SK-MEL-5 (cell line): ENCODE data around the gene CHRD. TPM values are rescaled to one million over a fixed set of nuclear protein-coding genes. Genes with fewer than 3 reads are reported as not detected.
A peak's percentile ranks its signal among the peaks of the same experiment; 100 is the strongest.

Experiments used
- DNase-seq: peaks from one replicate; pipeline ENCODE4 v3.0.0-alpha.2; 2016; ENCODE audit warnings: low read depth, low spot score
- in situ Hi-C: cut with HindIII; loops from 2 replicates; pipeline ENCODE4 v1.10.0; 2016; ENCODE audit warnings: low sequenced_read_pairs, high pct_unique_total_duplicates, low pct_unique_long_range_greater_than_20kb
- total RNA-seq: library from RNA; depleted of rRNA; stranded (reverse); fragments of >200 nt; shearing (Covaris generic); gene quantifications from 2 replicates; pipeline ENCODE4 v1.2.3, GENCODE V29; 2014

Gene CHRD
- total RNA-seq, 1 experiment from 2014 or later: 2.9 TPM

GRCh38 chr3:184344579-184345316 is 35.1 kb upstream of the CHRD start:
- no peak for DNase-seq
- in situ Hi-C loops: no loop called here

DNA sequence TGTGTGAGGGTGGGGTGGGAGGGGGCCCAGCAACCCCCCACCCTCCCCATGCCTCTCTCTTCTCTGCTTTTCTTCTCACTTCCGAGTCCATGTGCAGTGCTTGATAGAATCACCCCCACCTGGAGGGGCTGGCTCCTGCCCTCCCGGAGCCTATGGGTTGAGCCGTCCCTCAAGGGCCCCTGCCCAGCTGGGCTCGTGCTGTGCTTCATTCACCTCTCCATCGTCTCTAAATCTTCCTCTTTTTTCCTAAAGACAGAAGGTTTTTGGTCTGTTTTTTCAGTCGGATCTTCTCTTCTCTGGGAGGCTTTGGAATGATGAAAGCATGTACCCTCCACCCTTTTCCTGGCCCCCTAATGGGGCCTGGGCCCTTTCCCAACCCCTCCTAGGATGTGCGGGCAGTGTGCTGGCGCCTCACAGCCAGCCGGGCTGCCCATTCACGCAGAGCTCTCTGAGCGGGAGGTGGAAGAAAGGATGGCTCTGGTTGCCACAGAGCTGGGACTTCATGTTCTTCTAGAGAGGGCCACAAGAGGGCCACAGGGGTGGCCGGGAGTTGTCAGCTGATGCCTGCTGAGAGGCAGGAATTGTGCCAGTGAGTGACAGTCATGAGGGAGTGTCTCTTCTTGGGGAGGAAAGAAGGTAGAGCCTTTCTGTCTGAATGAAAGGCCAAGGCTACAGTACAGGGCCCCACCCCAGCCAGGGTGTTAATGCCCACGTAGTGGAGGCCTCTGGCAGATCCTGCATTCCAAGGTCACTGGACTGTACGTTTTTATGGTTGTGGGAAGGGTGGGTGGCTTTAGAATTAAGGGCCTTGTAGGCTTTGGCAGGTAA is 34.3 kb upstream of the CHRD start:
- in situ Hi-C loops: no loop called here
- DNase-seq: peak; percentile 87

DNA sequence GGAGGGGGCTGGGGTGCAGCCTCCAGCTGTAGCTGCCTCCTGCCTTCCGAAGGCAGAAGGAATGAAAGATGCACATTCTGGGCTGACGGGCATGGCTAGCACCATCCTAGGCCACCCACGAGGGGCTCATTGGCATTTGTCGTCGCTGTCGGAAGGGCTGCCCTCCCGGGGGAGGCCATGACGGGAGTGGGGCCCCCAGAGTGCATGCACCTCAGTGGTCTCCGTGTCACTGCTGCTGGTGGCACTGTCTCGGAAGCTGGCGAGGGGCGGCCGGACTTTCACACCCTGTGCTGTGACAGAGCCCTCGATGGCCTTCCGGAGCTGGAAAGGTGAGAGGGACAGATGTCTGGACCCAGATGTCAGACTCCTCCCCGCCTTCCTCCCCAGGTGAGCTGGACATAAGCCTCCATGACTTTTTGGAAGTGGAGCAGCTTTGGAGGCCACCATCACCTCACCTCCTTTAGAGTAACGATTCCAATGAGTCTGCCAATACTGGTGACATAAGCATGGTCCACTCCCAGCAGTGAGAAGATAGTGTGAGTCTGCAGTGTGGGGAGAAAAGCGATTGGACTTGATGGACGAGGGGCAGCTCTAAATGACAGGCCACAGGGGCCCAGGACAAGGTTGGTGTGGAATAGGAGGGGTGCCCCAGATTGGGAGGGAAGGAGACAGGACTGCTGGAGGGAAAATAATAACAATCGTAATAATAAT is 33.2 kb upstream of the CHRD start:
- in situ Hi-C loops: no loop called here

DNA sequence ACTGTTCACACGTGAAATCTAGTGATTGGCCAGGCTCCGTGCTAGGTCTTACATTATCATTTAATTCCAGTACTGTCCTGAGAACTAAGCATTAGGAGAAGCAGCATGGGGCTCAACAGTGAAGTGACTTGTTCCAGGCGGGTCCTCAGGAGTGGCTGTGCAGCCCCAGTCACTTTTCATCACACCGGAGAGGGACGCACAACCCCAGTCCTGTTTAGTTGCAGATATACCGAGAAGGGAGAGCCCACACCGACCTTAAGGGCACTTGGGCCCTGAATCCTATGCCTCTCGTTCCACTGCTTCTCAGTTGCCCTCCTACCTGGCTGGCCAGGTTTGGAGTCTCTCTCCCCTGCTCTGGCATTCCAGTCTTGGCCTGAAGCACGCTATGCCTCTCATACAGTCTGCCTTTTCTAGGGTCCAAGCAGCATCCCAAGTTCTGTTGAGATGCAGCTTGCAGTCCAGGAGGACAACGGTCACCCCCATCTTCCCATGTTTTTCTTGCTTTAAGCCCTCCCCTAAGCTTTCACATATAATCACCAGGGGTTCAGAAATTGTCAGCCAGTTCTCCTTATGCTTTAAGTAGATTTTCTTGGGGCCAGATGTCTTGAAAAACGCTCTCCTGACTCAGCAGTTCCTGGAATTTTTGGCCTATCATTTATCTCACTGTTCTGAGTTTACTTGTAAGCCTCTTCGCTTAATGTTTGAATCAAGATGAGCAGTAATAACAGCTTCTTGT is 32.4 kb upstream of the CHRD start:
- in situ Hi-C loops: no loop called here
- no peak for DNase-seq

More for the DNA sequence above, 33.2 kb upstream of the CHRD start:
- DNase-seq: no peak

- DNase-seq: no peak
- in situ Hi-C loops: no loop called here
These were observed 31.8 kb upstream of the CHRD start for GRCh38 chr3:184348057-184348382.

DNA sequence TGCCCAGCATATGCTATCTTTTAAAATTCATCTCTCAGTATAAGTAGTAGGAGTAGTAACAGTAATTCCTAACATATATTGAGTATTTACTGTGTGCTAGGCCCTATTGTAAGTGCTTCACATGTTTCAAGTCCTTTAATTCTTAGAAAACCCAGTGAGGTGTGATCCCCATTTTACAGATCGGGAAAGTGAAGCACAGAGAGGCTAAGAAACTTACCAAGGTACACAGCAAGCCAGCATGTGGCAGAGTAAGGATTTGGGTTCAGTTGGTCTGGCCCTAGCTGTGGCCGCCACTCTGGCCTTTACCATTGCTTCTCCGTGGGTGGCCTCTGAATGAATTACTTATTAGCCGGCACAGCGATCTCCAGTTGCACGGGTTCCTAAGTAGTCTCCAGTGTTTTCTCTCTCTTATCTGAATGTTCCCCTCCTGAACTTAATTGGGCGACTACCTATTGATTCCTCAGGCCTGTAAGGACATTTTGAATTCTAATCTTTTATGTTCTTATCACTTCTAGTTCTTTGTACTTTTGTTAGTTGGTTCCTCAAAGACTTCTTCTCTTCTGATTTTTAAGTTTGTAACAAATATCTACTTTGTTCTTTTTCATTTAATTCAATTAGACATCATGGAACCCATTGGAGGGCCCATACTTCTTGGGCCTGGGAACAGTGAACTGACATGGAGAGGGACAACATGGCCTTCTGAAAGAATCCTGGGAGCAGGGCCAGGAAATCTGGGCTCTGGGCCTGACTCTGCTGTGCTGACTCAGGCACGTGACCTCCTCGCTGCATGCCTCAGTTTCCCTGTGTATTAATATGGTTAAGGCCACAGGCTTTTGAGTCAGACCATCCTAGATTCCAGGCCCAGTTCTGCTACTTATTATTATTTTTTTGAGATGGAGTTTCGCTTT is 30.0 kb upstream of the CHRD start:
- in situ Hi-C loops: loop anchor here (25.0 kb wide), 1 partner anchor 187 kb away; no protein-coding TSS in a partner anchor

DNA sequence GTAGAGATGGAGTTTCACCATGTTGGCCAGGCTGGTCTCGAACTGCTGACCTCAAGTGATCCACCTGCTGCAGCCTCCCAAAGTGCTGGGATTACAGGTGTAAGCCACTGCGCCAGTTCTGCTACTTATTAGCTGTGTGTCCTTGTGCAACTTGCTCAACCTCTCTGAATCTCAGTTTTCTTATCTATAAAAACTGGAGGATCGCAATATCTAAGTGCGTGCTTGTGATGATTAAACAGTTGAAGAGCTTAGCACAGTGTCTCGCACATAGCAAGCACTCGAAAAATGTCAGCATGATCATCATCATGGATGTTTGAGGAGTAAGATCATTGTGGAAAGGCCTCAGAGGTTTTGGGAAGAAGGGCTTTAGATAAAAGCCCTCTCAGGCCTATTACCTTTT is 29.2 kb upstream of the CHRD start:
- in situ Hi-C loops: loop anchor here (25.0 kb wide), 1 partner anchor 187 kb away; no protein-coding TSS in a partner anchor
- DNase-seq: no peak

More for the DNA sequence above, 30.0 kb upstream of the CHRD start:
- DNase-seq: no peak

GRCh38 chr3:184351511-184352148 is 28.2 kb upstream of the CHRD start:
- DNase-seq: no peak
- in situ Hi-C loops: loop anchor here (25.0 kb wide), 1 partner anchor 186 kb away; no protein-coding TSS in a partner anchor

DNA sequence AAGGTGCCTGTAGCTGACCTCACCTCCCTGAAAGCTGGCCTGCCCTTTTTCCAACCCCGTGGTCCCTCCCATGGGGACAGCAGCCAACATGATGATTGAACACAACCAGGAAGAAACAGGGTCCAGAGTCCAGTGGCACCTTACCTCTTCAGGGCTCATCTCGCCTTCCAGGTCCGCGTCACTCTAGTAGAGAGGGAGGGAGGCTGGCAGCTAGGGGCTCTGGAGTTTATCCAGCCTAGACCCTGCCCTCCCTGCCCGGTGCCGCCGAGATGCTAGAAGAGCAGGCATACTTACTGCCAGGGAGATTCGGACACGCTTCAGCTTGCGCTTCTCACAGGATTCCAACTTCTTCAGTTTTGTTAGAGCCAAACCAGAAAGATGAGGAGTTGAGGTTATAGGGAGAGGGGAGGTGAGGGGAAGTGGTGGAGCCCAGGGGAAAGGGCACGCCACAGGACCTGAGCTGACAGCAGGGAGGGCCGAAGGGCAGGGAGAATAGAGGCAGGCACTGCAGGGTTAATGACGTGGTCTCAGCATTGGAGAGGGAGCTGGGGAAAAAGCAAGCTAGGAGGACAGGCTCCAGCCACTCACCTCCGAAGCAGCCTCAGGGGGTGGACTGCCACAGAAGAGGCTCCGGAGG is 27.6 kb upstream of the CHRD start:
- DNase-seq: no peak
- in situ Hi-C loops: loop anchor here (25.0 kb wide), 1 partner anchor 185 kb away; no protein-coding TSS in a partner anchor

DNA sequence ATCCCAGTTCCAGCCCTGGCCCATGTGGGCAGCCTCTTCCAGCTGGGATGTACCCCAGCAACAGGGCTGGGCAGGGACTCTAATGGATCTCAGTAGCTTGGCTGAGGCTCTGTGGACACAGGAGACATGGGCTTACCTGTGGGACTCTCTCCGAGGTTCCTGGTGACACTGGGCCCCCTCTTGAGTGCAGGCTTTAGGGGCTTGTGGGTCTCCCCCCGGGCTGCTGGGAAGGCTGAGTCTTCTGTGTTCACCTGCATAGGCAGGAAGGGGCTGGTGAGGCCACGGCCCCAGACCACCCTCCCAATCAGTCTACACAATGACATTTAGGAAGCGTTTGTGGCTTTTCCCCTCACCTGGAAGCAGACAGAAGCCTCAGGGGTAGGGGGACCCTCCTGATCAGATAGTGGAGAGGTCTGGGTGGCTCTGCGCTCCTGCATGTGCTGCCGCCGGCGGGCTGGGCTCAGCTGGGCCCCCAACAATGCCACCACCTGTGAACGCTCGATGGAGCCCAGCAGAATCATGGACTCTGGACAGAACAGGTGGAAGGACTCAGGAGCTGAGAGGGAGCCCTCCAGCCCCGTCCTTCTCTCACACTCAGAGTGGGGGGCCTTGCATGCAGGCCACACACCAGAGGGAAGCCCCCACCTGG is 26.8 kb upstream of the CHRD start:
- DNase-seq: no peak
- in situ Hi-C loops: loop anchor here (25.0 kb wide), 1 partner anchor 184 kb away; no protein-coding TSS in a partner anchor

GRCh38 chr3:184353546-184353941 is 26.3 kb upstream of the CHRD start:
- in situ Hi-C loops: loop anchor here (25.0 kb wide), 1 partner anchor 184 kb away; no protein-coding TSS in a partner anchor
- DNase-seq: no peak

- in situ Hi-C loops: loop anchor here (25.0 kb wide), 1 partner anchor 183 kb away; no protein-coding TSS in a partner anchor
These were observed 25.6 kb upstream of the CHRD start for GRCh38 chr3:184354121-184354728.

GRCh38 chr3:184354754-184355153 is 25.1 kb upstream of the CHRD start:
- DNase-seq: no peak
- in situ Hi-C loops: loop anchor here (25.0 kb wide), 1 partner anchor 183 kb away; no protein-coding TSS in a partner anchor

More at GRCh38 chr3:184354121-184354728, 25.6 kb upstream of the CHRD start:
- DNase-seq: peak; percentile 64

DNA sequence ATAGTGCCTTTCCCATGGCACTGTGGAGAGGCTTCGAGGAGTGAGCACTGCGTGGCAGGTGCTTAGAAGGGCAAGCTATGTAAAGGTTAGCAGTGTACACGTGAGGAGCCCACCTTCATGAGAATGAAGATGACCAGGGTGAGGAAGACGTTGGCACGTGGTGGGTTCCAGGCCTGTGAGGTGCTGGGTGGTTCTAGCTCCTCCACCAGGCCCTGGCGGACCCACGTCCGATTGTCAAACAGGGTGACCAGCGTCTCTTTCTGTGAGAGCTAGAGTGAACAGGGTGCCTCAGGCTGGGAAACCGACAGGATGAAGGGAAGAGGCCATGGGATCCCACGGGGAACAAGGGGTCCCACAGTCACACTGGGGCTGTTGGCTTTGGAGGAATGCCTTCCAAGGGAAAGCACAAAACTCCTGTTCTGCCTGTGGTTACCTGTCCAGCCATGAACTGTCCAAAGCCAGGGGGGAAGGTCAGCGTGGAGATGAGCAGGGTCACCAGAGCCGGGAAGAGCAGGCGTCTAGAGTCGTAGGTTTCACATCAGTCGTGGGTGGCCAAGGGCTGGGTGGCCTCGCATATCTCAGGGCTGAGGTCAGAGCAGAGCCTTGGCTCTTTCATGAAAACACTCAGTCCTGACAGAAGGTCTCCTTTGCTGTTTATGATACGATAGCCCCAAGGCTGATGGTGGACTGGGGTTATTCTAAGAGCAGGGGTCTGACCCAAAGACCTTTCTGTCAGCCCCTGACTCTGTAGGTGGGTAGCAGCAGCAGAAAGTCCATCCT is 24.4 kb upstream of the CHRD start:
- no peak for DNase-seq
- in situ Hi-C loops: loop anchor here (25.0 kb wide), 1 partner anchor 182 kb away; no protein-coding TSS in a partner anchor
